Suprapubic skin (tissue), 4 donors: ENCODE results near the gene CFAP410. TPM values are rescaled to one million over a fixed set of nuclear protein-coding genes. Genes with fewer than 3 reads are reported as not detected.

Experiments
- DNase-seq, 2 donors: peaks; one replicate each; pipeline ENCODE4 v3.0.0-alpha.2; 2019; ENCODE audit warnings: low spot score in 2 of 2
- H3K27ac ChIP-seq: fragments of 200-600 bp; sonication (generic); one replicate; pipeline ENCODE4 v1.5.1; 2019
- H3K27me3 ChIP-seq: fragments of 200-600 bp; sonication (generic); one replicate; pipeline ENCODE4 v1.5.1; 2019
- H3K36me3 ChIP-seq: fragments of 200-600 bp; sonication (generic); one replicate; pipeline ENCODE4 v1.5.1; 2019
- H3K4me1 ChIP-seq: fragments of 200-600 bp; sonication (generic); one replicate; pipeline ENCODE4 v1.5.1; 2019
- H3K4me3 ChIP-seq: fragments of 200-600 bp; sonication (generic); one replicate; pipeline ENCODE4 v1.5.1; 2019; ENCODE audit warnings: mild to moderate bottlenecking
- H3K9me3 ChIP-seq: fragments of 200-600 bp; sonication (generic); one replicate; pipeline ENCODE4 v1.5.1; 2019
- EP300 ChIP-seq: sonication (generic); formaldehyde crosslinking; IDR thresholded peaks from one replicate; pipeline ENCODE4 v1.6.1; 2017; ENCODE audit warnings: antibody characterized with exemption
- POLR2A ChIP-seq, 2 donors: fragments of 450-650 bp; IDR thresholded peaks; one replicate each; pipeline ENCODE4 v1.6.1; 2017; ENCODE audit warnings: antibody characterized with exemption in 2 of 2, mild to moderate bottlenecking in 2 of 2, moderate library complexity in 2 of 2
- POLR2AphosphoS5 ChIP-seq, 3 donors: sonication (generic); formaldehyde crosslinking; IDR thresholded peaks; one replicate each; pipeline ENCODE4 v1.6.1; 2017; ENCODE audit warnings: antibody characterized with exemption in 3 of 3
- WGBS: methylation state at CpG from one replicate; pipeline ENCODE4 v1.1.5; 2018; 5-methylcytosine and 5-hydroxymethylcytosine counted together
- total RNA-seq, 4 donors: library from RNA; depleted of rRNA; stranded (reverse); fragments of >200 nt; gene quantifications; one replicate each; pipeline ENCODE4 v1.1.0, GENCODE V29; 2016
- TF ChIP-seq, protein P1 (sequence below), 2 donors: fragments of 200-600 bp in 1 of 2; fragments of 450-650 bp in 1 of 2; sonication (generic) in 1 of 2; IDR thresholded peaks; one replicate each; pipeline ENCODE4 v1.5.1; 2016 to 2019; ENCODE audit warnings: antibody characterized with exemption in 2 of 2, mild to moderate bottlenecking in 1 of 2, moderate library complexity in 1 of 2

The CFAP410 gene
- 10 to 100 TPM; 22.6 to 45.5 (median 27.3) TPM for total RNA-seq

DNA sequence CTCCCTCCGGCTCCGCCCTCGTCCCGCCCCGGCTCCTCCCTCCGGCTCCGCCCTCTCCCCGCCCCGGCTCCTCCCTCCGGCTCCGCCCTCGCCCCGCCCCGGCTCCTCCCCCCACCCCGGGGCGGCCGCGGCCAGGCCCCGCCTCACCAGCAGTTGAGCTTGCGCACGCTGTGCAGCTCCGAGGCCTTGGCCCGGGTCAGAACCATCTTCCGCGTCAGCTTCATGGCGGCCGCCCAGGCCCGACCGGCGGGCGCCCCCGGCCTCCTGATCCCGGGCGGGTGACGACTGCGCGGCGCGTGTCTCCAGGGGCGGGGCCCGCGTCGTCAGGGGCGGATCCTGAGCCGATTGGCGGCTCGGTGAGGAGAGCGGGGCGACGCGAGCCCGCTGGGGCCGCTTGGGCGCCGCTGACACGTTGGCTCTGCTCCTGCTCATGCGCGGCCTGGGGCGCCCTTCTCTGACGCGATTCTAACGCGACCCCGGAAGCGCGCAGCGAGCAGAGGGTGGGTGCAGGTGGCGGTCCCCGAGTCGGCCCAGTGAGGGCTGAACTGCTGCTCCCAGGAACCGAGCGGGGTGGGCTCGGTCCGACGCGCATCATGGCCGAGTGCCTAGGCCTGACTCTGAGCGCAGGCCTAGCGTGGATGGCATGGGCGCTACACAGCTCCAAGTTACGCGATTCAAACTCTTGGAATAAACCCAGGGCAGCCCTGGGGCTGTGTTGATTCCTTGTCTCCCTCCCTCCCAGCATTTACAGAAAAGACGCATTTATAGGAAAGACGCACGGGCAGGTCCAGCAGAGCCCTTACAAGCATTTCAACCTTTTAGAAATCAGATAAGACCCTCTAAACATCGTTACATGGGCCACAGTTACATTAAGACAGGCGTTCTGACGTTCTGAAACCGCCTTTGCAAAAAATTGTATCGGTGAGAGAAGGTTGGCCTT, at the start of gene CFAP410:
CFAP410 (minus strand) TSS at position 420 of the 940 bp plus-strand sequence; CDS start at position 224, 196 bp downstream.
- WGBS: 8% methylated on average over 5 of the region's 90 CpGs
- Histone ChIP-seq H3K4me1 (peaks cover 14% of the 10 kb centered on the region), H3K27me3 (no peaks in the 10 kb centered on the region), H3K9me3 (no peaks in the 10 kb centered on the region), H3K4me3 (peak within 1 kb of the TSS; percentile 87), H3K36me3 (peaks cover 16% of the 10 kb centered on the region), H3K27ac (peak within 1 kb of the TSS; percentile 96)
- TF ChIP-seq POLR2AphosphoS5 (IDR thresholded peaks at IDR 0.05) (peak; percentile 86 to 99 (median 98)), POLR2A (IDR thresholded peaks at IDR 0.05) (peak; percentile 85 to 90)
- TF ChIP-seq, protein P1, sequence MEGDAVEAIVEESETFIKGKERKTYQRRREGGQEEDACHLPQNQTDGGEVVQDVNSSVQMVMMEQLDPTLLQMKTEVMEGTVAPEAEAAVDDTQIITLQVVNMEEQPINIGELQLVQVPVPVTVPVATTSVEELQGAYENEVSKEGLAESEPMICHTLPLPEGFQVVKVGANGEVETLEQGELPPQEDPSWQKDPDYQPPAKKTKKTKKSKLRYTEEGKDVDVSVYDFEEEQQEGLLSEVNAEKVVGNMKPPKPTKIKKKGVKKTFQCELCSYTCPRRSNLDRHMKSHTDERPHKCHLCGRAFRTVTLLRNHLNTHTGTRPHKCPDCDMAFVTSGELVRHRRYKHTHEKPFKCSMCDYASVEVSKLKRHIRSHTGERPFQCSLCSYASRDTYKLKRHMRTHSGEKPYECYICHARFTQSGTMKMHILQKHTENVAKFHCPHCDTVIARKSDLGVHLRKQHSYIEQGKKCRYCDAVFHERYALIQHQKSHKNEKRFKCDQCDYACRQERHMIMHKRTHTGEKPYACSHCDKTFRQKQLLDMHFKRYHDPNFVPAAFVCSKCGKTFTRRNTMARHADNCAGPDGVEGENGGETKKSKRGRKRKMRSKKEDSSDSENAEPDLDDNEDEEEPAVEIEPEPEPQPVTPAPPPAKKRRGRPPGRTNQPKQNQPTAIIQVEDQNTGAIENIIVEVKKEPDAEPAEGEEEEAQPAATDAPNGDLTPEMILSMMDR (IDR thresholded peaks at IDR 0.05): no peak
- peak; percentile 95 to 96 for DNase-seq

DNA sequence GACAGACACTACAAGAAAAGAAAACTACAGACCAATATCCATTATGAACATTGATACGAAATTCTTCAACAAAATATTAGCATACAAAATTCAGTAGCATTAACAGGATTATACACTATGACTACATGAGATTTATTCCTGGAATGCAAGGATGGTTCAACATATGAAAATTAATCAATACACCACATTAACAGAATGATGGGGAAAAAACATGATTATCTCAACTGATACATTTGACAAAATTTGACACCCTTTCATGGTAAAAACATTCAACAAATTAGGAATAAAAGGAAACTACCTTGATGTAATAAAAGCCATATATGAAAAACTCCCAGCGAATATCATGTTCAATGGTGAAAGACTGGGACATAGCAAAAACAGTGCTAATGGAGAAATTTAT, 45.8 kb upstream of the CFAP410 start:
- Histone ChIP-seq H3K4me3 (no peak overlapping the region), H3K27ac (no peak overlapping the region), H3K4me1 (no peaks in the 10 kb centered on the region), H3K36me3 (no peaks in the 10 kb centered on the region), H3K27me3 (no peaks in the 10 kb centered on the region), H3K9me3 (peaks cover 12% of the 10 kb centered on the region)
- no peak for DNase-seq
- TF ChIP-seq, protein P1 (IDR thresholded peaks at IDR 0.05): no peak
- TF ChIP-seq POLR2AphosphoS5 (IDR thresholded peaks at IDR 0.05): no peak
- TF ChIP-seq POLR2A (IDR thresholded peaks at IDR 0.05): no peak
- TF ChIP-seq EP300: no peak
- WGBS: 79% methylated on average over 2 of the region's 2 CpGs

DNA sequence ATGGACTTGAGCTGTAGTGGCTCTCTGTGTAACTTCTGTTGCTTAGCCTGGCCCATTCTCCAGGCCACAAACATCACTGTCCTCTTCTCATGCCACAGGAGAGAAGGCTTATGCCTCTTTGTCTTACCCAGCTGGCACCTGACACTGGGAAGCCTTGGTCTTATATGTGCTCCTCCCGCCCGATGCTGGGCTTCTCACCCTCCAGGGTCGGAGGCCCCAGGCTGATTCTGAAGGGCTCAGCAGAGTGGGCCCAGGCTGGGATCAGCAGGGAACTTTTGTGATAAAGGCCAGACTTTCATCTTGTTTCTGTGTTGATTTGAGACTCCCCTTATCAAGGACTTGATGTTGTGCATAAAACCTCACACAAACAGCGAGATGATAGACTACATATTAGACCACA, 44.0 kb upstream of the CFAP410 start:
- 79% methylated on average over 4 of the region's 4 CpGs for WGBS
- no peak for TF ChIP-seq EP300
- TF ChIP-seq POLR2AphosphoS5 (IDR thresholded peaks at IDR 0.05): no peak
- TF ChIP-seq, protein P1 (IDR thresholded peaks at IDR 0.05): no peak
- TF ChIP-seq POLR2A (IDR thresholded peaks at IDR 0.05): no peak
- no peak overlapping the region for H3K27ac ChIP-seq
- no peaks in the 10 kb centered on the region for H3K4me1 ChIP-seq
- no peaks in the 10 kb centered on the region for H3K27me3 ChIP-seq
- no peak overlapping the region for H3K4me3 ChIP-seq
- H3K9me3 ChIP-seq: peaks cover 12% of the 10 kb centered on the region
- H3K36me3 ChIP-seq: no peaks in the 10 kb centered on the region
- DNase-seq: no peak

DNA sequence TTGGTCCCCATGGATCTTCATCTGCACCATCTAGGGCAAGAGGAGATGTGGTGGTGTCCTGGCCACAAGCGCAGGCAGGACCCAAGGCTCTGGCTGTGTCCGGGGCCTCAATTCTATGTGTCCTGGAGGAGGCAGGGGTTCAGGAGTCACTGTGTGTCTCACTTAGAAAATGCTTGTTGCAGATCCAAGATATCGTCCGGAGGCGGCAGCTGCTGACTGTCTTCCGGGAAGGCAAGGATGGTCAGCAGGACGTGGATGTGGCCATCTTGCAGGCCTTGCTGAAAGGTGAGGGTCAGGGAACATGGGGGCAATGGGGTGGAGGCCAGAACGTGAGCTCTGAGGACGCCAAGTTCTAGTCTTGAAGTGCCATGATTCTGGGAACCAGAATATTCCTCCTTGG, 43.3 kb upstream of the CFAP410 start:
- 89% methylated on average over 9 of the region's 9 CpGs for WGBS
- DNase-seq: no peak
- peaks cover 12% of the 10 kb centered on the region for H3K9me3 ChIP-seq
- H3K27ac ChIP-seq: no peak overlapping the region
- peaks cover 3% of the 10 kb centered on the region for H3K27me3 ChIP-seq
- no peak overlapping the region for H3K4me3 ChIP-seq
- H3K36me3 ChIP-seq: no peaks in the 10 kb centered on the region
- H3K4me1 ChIP-seq: peaks cover 5% of the 10 kb centered on the region
- TF ChIP-seq, protein P1 (IDR thresholded peaks at IDR 0.05): no peak
- TF ChIP-seq EP300: no peak
- no peak for TF ChIP-seq POLR2AphosphoS5 (IDR thresholded peaks at IDR 0.05)
- TF ChIP-seq POLR2A (IDR thresholded peaks at IDR 0.05): no peak

DNA sequence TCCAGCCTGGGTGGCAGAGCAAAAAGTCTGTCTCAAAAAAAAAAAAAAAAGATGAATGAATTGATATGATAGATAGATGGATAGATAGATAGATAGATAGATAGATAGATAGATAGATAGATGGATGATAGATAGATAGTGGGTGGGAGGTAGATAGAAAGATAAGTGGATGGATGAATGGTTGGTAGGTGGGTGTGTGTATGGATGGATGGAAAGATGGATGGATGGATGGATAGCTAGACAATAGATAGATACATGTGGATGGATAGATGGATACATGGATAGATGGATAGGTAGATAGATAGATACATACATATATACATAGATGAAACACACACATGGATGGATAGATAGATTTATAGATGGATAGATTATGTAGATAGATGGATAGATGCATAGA, 42.7 kb upstream of the CFAP410 start:
- Histone ChIP-seq H3K36me3 (no peaks in the 10 kb centered on the region), H3K9me3 (peaks cover 12% of the 10 kb centered on the region), H3K27ac (no peak overlapping the region), H3K4me1 (peaks cover 11% of the 10 kb centered on the region), H3K27me3 (peaks cover 8% of the 10 kb centered on the region), H3K4me3 (no peak overlapping the region)
- TF ChIP-seq, protein P1 (IDR thresholded peaks at IDR 0.05): no peak
- TF ChIP-seq POLR2AphosphoS5 (IDR thresholded peaks at IDR 0.05) (no peak), EP300 (no peak), POLR2A (IDR thresholded peaks at IDR 0.05) (no peak)
- no peak for DNase-seq
